AG04449 (cell line): ENCODE data around the gene FSTL1.

ENCODE experiments used
- CTCF ChIA-PET: fragments of 350-600 bp; formaldehyde crosslinking; extraction: SDS; loops from one replicate; lab custom pipeline; 2021; ENCODE audit warnings: antibody characterized with exemption; lab: Yijun Ruan, JAX
- POLR2A ChIA-PET: fragments of 400-600, 350-600 bp; formaldehyde crosslinking; extraction: SDS; loops from one replicate; lab custom pipeline; 2020; ENCODE audit warnings: antibody characterized with exemption, inconsistent platforms; lab: Yijun Ruan, JAX
- DNase-seq: peaks from one replicate; pipeline ENCODE4 v3.0.0-alpha.2; 2010; ENCODE audit warnings: low read depth, low spot score
- H3K4me3 ChIP-seq: 2 replicates; pipeline ENCODE4 v1.5.1; 2011; ENCODE audit warnings: low read depth, mild to moderate bottlenecking, control low read depth, low read length
- CTCF ChIP-seq: IDR thresholded peaks from one replicate; pipeline ENCODE4 v1.5.1; 2011; ENCODE audit warnings: mild to moderate bottlenecking, moderate library complexity, low read length, control low read depth, inconsistent platforms; ENCODE audit not compliant: insufficient read depth; ENCODE audit errors: missing control alignments

The FSTL1 gene

DNA sequence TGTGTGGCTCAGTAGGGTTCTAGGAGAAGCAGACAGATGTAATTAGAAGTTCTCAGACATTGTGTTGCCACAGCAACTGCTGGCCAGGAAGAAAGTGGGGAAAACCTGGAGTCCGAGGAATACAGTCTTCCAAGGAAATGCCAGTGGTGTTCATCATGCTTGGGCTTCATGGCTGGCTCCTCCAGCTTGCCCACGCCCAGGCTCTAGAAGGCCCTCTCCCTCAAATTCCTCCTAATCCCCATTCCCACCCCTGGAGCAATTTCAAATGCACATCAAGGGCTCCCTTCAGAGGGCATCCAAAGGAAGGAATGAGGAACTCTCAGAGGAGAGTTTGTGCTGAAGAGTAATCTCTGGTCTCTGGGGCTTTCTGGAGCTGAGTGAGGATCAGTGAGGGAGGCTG, 21.9 kb downstream of the FSTL1 start:
- POLR2A ChIA-PET: interaction anchor here (0.9 to 3.4 kb wide), 3 partner anchors 10 to 22 kb away, joined by 5 to 14 read pairs (median 8); partner anchors contain the start of gene FSTL1
- no peak for DNase-seq
- TF ChIP-seq CTCF: no peak
- CTCF ChIA-PET: interaction anchor here (0.7 to 2.6 kb wide), 3 partner anchors 9 to 12 kb away, joined by 4 to 15 read pairs (median 4); no protein-coding TSS in a partner anchor
- no peak overlapping the region for H3K4me3 ChIP-seq

DNA sequence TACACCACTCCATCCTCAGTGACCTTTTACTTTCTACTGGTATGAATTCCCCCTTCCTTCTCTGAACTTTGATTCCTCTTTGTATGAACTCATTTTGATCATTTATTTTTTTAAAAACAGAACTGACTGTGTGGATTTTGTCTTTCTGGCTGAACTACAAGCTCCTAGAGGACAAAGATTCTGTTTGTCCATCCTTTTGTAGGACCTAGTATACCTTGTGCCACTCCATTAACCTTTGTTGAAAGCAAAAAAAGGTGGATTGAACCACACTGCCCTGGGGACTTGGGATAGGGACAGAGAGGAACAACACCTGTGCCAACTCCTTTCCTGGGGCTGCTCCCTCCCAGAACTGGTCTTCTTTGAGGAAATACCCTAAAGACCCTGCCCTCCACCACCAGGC, 23.6 kb downstream of the FSTL1 start:
- ChIA-PET CTCF (interaction anchor here (0.6 to 4.2 kb wide), 4 partner anchors 9 to 131 kb away, joined by 4 to 27 read pairs (median 7); no protein-coding TSS in a partner anchor), POLR2A (no interaction called here)
- no peak for TF ChIP-seq CTCF
- no peak overlapping the region for H3K4me3 ChIP-seq
- DNase-seq: no peak

DNA sequence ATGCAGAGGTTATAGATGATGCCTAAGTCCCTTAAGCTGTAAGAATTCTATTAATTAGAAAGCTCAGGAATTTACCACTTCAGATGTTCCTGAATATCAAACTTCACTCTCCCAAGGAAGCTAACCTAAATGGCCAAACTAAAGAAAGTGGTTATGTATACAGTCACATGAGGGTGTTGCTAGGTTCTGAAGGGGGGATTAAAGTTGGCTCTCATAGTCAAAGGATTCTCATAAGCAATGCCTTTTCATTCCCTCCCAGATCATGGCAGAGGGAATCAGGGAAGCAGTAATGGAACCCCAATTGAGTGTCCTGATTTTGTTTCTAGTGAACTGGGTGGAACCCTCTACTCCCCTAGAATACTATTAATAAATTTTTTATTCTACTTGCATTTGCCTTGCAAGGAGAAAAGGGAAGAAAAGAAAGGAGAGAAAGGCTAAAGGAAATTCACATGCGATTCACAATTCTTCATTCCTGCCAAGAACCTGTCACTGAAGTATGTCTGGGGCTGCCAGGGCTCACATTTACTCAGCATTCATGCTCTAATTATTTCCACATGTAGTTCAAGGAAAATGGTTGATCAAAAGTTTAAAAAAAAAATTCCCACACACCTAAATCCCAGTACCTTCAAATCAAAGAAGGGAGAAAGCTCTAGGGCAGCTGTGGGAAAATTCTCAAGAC, 25.1 kb downstream of the FSTL1 start:
- POLR2A ChIA-PET: interaction anchor here (0.9 to 1.2 kb wide), 3 partner anchors 10 to 133 kb away, joined by 3 to 4 read pairs (median 3); no protein-coding TSS in a partner anchor
- DNase-seq: no peak
- no peak for TF ChIP-seq CTCF
- CTCF ChIA-PET: interaction anchor here (0.8 to 11.6 kb wide), 6 partner anchors 9 to 142 kb away, joined by 3 to 244 read pairs (median 7); partner anchors contain the start of gene FSTL1
- H3K4me3 ChIP-seq: no peak overlapping the region

GRCh38 chr3:120424976-120425570, 25.7 kb downstream of the FSTL1 start:
- ChIA-PET CTCF (interaction anchor here (0.7 to 11.6 kb wide), 6 partner anchors 8 to 180 kb away, joined by 3 to 244 read pairs (median 6); partner anchors contain the start of gene FSTL1), POLR2A (interaction anchor here (0.9 to 1.0 kb wide), 2 partner anchors 81 to 134 kb away, joined by 3 to 4 read pairs; no protein-coding TSS in a partner anchor)
- DNase-seq: no peak
- H3K4me3 ChIP-seq: no peak overlapping the region
- TF ChIP-seq CTCF: no peak

GRCh38 chr3:120424506-120424905, 26.3 kb downstream of the FSTL1 start:
- no peak overlapping the region for H3K4me3 ChIP-seq
- ChIA-PET CTCF (interaction anchor here (0.7 to 11.6 kb wide), 7 partner anchors 8 to 180 kb away, joined by 3 to 244 read pairs (median 3); partner anchors contain the start of gene FSTL1), POLR2A (interaction anchor here (1.0 kb wide), 1 partner anchor 82 kb away, joined by 4 read pairs; no protein-coding TSS in a partner anchor)
- no peak for DNase-seq
- TF ChIP-seq CTCF: no peak

- CTCF ChIA-PET: interaction anchor here (1.1 to 11.6 kb wide), 6 partner anchors 12 to 135 kb away, joined by 3 to 244 read pairs (median 5); no protein-coding TSS in a partner anchor
- POLR2A ChIA-PET: no interaction called here
- H3K4me3 ChIP-seq: no peak overlapping the region
- TF ChIP-seq CTCF: no peak
- DNase-seq: no peak
These were observed 27.4 kb downstream of the FSTL1 start for GRCh38 chr3:120423432-120423831.
